WTC11 (cell line): ENCODE results near the gene GPD1L. TPM values are rescaled to one million over a fixed set of nuclear protein-coding genes. Genes with fewer than 3 reads are reported as not detected.
"Not testable (repeated sequence)": the region's sequence is repeated elsewhere in the genome, so short reads cannot be mapped to it uniquely, and the experiment has no call there.

Experiments used
- ATAC-seq: fragments of 200-7000 bp; cut with Tn5 transposase; 2 replicates; pipeline ENCODE4 v1.10.0; 2021; ENCODE audit warnings: mild to moderate bottlenecking, moderate library complexity
- CTCF ChIA-PET: fragments of 300-600 bp; sonication (Branson Sonifier 250); formaldehyde crosslinking; loops from one replicate; lab custom pipeline; 2021; ENCODE audit warnings: antibody characterized with exemption; lab: Charles Lee
- POLR2A ChIA-PET: fragments of 350-600 bp; sonication (Branson Sonifier 250); formaldehyde crosslinking; loops from one replicate; lab custom pipeline; 2021; ENCODE audit warnings: antibody characterized with exemption; lab: Charles Lee
- DNase-seq: peaks from one replicate; pipeline ENCODE4 v3.0.0; 2021; ENCODE audit warnings: low spot score
- H3K27ac Mint-ChIP-seq: 2 replicates; pipeline ENCODE4 v1.8.0; 2021; ENCODE audit warnings: mixed read lengths
- H3K27me3 Mint-ChIP-seq: 2 replicates; pipeline ENCODE4 v1.8.0; 2021; ENCODE audit warnings: low read depth, mild to moderate bottlenecking, moderate library complexity, mixed read lengths
- H3K36me3 Mint-ChIP-seq: 2 replicates; pipeline ENCODE4 v1.8.0; 2021; ENCODE audit warnings: mixed read lengths
- H3K4me1 Mint-ChIP-seq: 2 replicates; pipeline ENCODE4 v1.8.0; 2022; ENCODE audit warnings: mixed read lengths
- H3K4me3 Mint-ChIP-seq: 2 replicates; pipeline ENCODE4 v1.8.0; 2021; ENCODE audit warnings: mild to moderate bottlenecking, moderate library complexity, mixed read lengths
- H3K9me3 Mint-ChIP-seq: 2 replicates; pipeline ENCODE4 v1.8.0; 2021; ENCODE audit warnings: mixed read lengths
- MYBL2 ChIP-seq: sonication (generic); formaldehyde crosslinking; IDR thresholded peaks from 2 replicates; pipeline ENCODE4 v1.8.1; 2023; ENCODE audit warnings: mild to moderate bottlenecking, moderate library complexity, missing genetic modification reagents
- NFYB ChIP-seq: sonication (generic); formaldehyde crosslinking; conservative IDR thresholded peaks from 2 replicates; pipeline ENCODE4 v1.8.0; 2022; ENCODE audit warnings: low read depth, missing genetic modification reagents
- ZBTB21 ChIP-seq: sonication (generic); formaldehyde crosslinking; IDR thresholded peaks from 2 replicates; pipeline ENCODE4 v1.8.1; 2023; ENCODE audit warnings: mild to moderate bottlenecking, missing genetic modification reagents, borderline replicate concordance
- ZNF121 ChIP-seq: sonication (generic); formaldehyde crosslinking; IDR thresholded peaks from 2 replicates; pipeline ENCODE4 v1.8.0; 2023; ENCODE audit warnings: missing genetic modification reagents
- total RNA-seq: library from RNA; stranded (reverse); gene quantifications from 3 replicates; pipeline ENCODE4 v1.2.3, GENCODE V29; 2021
- TF ChIP-seq, protein P1 (sequence below): sonication (generic); formaldehyde crosslinking; IDR thresholded peaks from 2 replicates; pipeline ENCODE4 v1.8.1; 2022; ENCODE audit warnings: mild to moderate bottlenecking, moderate library complexity, missing genetic modification reagents
- TF ChIP-seq, protein P2 (sequence below): sonication (generic); formaldehyde crosslinking; IDR thresholded peaks from 2 replicates; pipeline ENCODE4 v1.8.0; 2022; ENCODE audit warnings: missing genetic modification reagents
- TF ChIP-seq, protein P3 (sequence below): sonication (generic); formaldehyde crosslinking; IDR thresholded peaks from 2 replicates; pipeline ENCODE4 v1.8.1; 2022; ENCODE audit warnings: missing genetic modification reagents, borderline replicate concordance
- TF ChIP-seq, protein P4 (sequence below): fragments of 250-450 bp; sonication (Bioruptor Pico); IDR thresholded peaks from 2 replicates; pipeline ENCODE4 v1.9.0; 2021; ENCODE audit warnings: mild to moderate bottlenecking, borderline replicate concordance
- TF ChIP-seq, protein P5 (sequence below): sonication (generic); formaldehyde crosslinking; IDR thresholded peaks from 2 replicates; pipeline ENCODE4 v1.8.0; 2022; ENCODE audit warnings: mild to moderate bottlenecking, missing genetic modification reagents
- TF ChIP-seq, protein P6 (sequence below): sonication (generic); formaldehyde crosslinking; conservative IDR thresholded peaks from 2 replicates; pipeline ENCODE4 v1.8.1; 2023; ENCODE audit warnings: mild to moderate bottlenecking, low read depth, missing genetic modification reagents, moderate library complexity

The GPD1L gene
- total RNA-seq, 1 experiment from 2014 or later: 5.8 TPM

DNA sequence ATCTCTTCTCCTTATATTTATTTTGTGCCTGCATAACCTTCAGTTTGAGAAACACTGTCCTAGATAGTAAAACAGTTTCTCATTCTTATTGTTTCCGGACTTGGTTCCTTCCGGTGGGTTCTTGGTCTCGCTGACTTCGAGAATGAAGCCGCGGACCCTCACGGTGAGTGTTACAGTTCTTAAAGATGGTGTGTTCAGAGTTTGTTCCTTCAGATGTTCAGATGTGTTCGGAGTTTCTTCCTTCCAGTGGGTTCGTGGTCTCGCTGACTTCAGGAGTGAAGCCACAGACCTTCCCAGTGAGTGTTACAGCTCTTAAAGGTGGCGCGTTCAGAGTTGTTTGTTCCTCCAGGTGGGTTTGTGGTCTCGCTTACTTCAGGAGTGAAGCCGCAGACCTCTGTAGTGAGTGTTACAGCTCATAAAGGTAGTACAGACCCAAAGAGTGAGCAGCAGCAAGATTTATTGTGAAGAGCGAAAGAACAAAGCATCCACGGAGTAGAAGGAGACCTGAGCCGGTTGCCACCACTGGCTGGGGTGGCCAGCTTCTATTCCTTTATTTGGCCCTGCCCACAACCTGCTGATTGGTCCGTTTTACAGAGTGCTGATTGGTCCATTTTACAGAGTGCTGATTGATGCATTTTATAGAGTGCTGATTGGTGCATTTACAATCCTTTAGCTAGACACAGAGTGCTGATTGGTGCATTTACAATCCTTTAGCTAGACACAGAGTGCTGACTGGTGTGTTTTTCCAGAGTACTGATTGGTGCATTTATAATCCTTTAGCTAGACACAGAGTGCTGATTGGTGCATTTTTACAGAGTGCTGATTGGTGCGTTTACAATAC is 8.3 kb downstream of the GPD1L start:
- H3K4me3 Mint-ChIP-seq, ATAC-seq, CTCF ChIA-PET, DNase-seq, H3K27ac Mint-ChIP-seq, H3K27me3 Mint-ChIP-seq, POLR2A ChIA-PET: not testable (repeated sequence)
- peaks cover 16% of the 10 kb centered on the region for H3K9me3 Mint-ChIP-seq
- peaks cover 11% of the 10 kb centered on the region for H3K36me3 Mint-ChIP-seq
- peaks cover 11% of the 10 kb centered on the region for H3K4me1 Mint-ChIP-seq
- 0 out of 2 replicates have a peak, but pooled peaks have one; percentile 26 for TF ChIP-seq NFYB (CRISPR knock-in tag)

DNA sequence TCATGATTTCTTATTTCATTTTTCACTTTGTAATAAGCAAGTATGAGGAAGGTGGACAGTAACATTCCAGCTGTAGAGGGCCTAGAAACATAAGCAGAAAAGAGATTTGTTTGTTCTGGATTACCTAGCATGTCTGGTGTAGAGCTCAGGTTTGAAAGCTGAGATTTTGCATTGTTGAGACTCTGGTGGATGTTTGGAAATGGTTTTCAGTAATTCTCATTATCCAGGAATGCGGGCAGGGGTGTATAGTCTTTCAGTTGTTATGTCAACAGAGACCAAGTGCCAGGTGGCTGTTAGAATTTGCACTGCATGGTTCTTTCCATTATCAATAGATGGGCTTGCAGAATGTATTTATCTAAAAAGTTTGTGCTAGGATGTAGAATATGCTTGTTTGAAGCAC is 10.9 kb downstream of the GPD1L start:
- ChIA-PET CTCF (no interaction called here), POLR2A (interaction anchor here (0.5 kb wide), 1 partner anchor 610 kb away, joined by 4 read pairs; no protein-coding TSS in a partner anchor)
- no peak for DNase-seq
- no peak for ATAC-seq
- Mint-ChIP-seq H3K36me3 (peaks cover 11% of the 10 kb centered on the region), H3K4me3 (no peak overlapping the region), H3K9me3 (peaks cover 16% of the 10 kb centered on the region), H3K27me3 (no peaks in the 10 kb centered on the region), H3K4me1 (peaks cover 13% of the 10 kb centered on the region), H3K27ac (no peak overlapping the region)
- TF ChIP-seq, protein P1, sequence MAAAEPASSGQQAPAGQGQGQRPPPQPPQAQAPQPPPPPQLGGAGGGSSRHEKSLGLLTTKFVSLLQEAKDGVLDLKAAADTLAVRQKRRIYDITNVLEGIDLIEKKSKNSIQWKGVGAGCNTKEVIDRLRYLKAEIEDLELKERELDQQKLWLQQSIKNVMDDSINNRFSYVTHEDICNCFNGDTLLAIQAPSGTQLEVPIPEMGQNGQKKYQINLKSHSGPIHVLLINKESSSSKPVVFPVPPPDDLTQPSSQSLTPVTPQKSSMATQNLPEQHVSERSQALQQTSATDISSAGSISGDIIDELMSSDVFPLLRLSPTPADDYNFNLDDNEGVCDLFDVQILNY (CRISPR knock-in tag): no peak
- TF ChIP-seq, protein P2, sequence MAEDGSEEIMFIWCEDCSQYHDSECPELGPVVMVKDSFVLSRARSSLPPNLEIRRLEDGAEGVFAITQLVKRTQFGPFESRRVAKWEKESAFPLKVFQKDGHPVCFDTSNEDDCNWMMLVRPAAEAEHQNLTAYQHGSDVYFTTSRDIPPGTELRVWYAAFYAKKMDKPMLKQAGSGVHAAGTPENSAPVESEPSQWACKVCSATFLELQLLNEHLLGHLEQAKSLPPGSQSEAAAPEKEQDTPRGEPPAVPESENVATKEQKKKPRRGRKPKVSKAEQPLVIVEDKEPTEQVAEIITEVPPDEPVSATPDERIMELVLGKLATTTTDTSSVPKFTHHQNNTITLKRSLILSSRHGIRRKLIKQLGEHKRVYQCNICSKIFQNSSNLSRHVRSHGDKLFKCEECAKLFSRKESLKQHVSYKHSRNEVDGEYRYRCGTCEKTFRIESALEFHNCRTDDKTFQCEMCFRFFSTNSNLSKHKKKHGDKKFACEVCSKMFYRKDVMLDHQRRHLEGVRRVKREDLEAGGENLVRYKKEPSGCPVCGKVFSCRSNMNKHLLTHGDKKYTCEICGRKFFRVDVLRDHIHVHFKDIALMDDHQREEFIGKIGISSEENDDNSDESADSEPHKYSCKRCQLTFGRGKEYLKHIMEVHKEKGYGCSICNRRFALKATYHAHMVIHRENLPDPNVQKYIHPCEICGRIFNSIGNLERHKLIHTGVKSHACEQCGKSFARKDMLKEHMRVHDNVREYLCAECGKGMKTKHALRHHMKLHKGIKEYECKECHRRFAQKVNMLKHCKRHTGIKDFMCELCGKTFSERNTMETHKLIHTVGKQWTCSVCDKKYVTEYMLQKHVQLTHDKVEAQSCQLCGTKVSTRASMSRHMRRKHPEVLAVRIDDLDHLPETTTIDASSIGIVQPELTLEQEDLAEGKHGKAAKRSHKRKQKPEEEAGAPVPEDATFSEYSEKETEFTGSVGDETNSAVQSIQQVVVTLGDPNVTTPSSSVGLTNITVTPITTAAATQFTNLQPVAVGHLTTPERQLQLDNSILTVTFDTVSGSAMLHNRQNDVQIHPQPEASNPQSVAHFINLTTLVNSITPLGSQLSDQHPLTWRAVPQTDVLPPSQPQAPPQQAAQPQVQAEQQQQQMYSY (CRISPR knock-in tag): no peak

DNA sequence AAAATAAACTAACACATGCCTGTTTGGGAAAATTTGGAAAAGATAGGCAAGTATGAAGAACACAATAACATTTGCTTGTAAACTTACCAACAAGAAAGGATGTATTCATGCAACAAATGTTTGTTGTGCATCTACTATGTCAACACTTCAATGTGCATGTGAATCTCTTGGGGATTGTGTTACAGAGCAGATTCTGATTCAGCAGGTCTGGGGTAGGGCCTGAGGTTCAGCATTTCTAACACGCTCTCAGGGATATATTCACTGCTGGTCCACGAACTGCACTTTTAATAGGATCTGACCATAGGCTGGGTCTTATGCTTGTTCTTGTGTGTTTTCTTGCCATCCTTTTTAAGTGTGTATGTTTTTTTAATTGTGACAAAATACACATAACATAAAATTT is 11.8 kb downstream of the GPD1L start:
- DNase-seq: no peak
- H3K36me3 Mint-ChIP-seq: peaks cover 11% of the 10 kb centered on the region

More for the DNA sequence above, 11.8 kb downstream of the GPD1L start:
- ATAC-seq: no peak
- no peak overlapping the region for H3K4me3 Mint-ChIP-seq
- ChIA-PET CTCF (no interaction called here), POLR2A (no interaction called here)
- peaks cover 13% of the 10 kb centered on the region for H3K4me1 Mint-ChIP-seq
- no peaks in the 10 kb centered on the region for H3K27me3 Mint-ChIP-seq
- peaks cover 16% of the 10 kb centered on the region for H3K9me3 Mint-ChIP-seq
- H3K27ac Mint-ChIP-seq: no peak overlapping the region
- no peak for TF ChIP-seq ZNF121 (CRISPR knock-in tag)
- TF ChIP-seq ZBTB21: no peak
- TF ChIP-seq MYBL2 (CRISPR knock-in tag): no peak
- TF ChIP-seq, protein P3, sequence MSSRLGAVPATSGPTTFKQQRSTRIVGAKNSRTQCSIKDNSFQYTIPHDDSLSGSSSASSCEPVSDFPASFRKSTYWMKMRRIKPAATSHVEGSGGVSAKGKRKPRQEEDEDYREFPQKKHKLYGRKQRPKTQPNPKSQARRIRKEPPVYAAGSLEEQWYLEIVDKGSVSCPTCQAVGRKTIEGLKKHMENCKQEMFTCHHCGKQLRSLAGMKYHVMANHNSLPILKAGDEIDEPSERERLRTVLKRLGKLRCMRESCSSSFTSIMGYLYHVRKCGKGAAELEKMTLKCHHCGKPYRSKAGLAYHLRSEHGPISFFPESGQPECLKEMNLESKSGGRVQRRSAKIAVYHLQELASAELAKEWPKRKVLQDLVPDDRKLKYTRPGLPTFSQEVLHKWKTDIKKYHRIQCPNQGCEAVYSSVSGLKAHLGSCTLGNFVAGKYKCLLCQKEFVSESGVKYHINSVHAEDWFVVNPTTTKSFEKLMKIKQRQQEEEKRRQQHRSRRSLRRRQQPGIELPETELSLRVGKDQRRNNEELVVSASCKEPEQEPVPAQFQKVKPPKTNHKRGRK (CRISPR knock-in tag): no peak
- TF ChIP-seq, protein P4, sequence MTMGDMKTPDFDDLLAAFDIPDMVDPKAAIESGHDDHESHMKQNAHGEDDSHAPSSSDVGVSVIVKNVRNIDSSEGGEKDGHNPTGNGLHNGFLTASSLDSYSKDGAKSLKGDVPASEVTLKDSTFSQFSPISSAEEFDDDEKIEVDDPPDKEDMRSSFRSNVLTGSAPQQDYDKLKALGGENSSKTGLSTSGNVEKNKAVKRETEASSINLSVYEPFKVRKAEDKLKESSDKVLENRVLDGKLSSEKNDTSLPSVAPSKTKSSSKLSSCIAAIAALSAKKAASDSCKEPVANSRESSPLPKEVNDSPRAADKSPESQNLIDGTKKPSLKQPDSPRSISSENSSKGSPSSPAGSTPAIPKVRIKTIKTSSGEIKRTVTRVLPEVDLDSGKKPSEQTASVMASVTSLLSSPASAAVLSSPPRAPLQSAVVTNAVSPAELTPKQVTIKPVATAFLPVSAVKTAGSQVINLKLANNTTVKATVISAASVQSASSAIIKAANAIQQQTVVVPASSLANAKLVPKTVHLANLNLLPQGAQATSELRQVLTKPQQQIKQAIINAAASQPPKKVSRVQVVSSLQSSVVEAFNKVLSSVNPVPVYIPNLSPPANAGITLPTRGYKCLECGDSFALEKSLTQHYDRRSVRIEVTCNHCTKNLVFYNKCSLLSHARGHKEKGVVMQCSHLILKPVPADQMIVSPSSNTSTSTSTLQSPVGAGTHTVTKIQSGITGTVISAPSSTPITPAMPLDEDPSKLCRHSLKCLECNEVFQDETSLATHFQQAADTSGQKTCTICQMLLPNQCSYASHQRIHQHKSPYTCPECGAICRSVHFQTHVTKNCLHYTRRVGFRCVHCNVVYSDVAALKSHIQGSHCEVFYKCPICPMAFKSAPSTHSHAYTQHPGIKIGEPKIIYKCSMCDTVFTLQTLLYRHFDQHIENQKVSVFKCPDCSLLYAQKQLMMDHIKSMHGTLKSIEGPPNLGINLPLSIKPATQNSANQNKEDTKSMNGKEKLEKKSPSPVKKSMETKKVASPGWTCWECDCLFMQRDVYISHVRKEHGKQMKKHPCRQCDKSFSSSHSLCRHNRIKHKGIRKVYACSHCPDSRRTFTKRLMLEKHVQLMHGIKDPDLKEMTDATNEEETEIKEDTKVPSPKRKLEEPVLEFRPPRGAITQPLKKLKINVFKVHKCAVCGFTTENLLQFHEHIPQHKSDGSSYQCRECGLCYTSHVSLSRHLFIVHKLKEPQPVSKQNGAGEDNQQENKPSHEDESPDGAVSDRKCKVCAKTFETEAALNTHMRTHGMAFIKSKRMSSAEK (CRISPR knock-in tag): no peak
- TF ChIP-seq, protein P5, sequence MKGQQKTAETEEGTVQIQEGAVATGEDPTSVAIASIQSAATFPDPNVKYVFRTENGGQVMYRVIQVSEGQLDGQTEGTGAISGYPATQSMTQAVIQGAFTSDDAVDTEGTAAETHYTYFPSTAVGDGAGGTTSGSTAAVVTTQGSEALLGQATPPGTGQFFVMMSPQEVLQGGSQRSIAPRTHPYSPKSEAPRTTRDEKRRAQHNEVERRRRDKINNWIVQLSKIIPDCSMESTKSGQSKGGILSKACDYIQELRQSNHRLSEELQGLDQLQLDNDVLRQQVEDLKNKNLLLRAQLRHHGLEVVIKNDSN (CRISPR knock-in tag): no peak
- TF ChIP-seq, protein P6, sequence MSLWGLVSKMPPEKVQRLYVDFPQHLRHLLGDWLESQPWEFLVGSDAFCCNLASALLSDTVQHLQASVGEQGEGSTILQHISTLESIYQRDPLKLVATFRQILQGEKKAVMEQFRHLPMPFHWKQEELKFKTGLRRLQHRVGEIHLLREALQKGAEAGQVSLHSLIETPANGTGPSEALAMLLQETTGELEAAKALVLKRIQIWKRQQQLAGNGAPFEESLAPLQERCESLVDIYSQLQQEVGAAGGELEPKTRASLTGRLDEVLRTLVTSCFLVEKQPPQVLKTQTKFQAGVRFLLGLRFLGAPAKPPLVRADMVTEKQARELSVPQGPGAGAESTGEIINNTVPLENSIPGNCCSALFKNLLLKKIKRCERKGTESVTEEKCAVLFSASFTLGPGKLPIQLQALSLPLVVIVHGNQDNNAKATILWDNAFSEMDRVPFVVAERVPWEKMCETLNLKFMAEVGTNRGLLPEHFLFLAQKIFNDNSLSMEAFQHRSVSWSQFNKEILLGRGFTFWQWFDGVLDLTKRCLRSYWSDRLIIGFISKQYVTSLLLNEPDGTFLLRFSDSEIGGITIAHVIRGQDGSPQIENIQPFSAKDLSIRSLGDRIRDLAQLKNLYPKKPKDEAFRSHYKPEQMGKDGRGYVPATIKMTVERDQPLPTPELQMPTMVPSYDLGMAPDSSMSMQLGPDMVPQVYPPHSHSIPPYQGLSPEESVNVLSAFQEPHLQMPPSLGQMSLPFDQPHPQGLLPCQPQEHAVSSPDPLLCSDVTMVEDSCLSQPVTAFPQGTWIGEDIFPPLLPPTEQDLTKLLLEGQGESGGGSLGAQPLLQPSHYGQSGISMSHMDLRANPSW (CRISPR knock-in tag): no peak
- TF ChIP-seq, all 79 proteins: peak for 0
